SIG-M5 (cell line): ENCODE measurements around the gene NPHS1.
"Not testable (repeated sequence)": the region's sequence is repeated elsewhere in the genome, so short reads cannot be mapped to it uniquely, and the experiment has no call there.

ENCODE experiments used
- DNase-seq: peaks from one replicate; lab custom pipeline; 2025; lab: John Stamatoyannopoulos, UW

The NPHS1 gene

DNA sequence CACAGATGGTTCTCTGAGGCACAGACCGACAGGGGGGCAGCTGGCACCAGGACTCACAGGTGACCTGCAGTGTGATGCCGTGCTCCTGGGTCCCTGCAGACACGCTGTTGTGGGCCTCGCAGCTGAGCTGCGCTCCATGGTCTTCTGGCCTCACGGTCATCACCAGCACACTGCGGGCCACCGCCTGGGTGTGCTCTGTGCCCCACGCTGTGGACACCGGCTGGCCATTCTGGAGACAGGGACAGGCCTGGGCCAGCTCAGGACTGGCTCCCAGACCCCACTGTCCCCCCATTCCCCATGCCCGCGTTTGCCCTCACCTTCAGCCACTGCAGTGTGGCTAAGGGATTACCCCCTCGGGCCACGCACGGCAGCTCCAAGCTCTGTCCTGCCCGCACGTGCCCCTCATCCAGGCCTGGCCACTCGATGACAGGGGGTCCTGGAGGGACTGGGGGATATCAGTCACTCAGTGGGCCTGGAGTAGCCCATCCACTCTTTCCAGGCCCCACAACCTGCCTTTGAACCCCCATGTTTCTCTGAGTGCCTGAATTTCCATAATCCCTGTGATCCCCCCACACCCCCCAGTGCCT lies 3.3 kb downstream of the NPHS1 start:
- DNase-seq: no peak

DNA sequence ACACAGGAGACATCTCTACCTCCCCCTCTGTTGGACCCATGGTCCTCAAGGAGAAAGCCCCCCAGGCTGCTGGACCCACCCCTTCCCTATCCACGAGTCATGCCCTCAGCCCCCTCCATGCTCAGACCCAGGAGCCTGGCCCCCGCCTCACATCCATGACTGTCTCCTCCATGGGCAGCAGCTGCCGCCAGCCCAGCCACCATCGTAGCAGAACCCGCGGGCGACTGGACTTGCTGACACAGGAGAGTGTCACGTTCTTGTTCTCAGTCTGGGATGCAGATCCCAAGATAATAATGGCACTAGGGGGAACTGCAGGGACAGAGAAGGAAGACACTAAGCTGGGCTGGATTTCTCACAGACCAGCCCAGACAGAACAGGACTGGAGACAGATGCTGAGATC lies 3.8 kb downstream of the NPHS1 start:
- no peak for DNase-seq

DNA sequence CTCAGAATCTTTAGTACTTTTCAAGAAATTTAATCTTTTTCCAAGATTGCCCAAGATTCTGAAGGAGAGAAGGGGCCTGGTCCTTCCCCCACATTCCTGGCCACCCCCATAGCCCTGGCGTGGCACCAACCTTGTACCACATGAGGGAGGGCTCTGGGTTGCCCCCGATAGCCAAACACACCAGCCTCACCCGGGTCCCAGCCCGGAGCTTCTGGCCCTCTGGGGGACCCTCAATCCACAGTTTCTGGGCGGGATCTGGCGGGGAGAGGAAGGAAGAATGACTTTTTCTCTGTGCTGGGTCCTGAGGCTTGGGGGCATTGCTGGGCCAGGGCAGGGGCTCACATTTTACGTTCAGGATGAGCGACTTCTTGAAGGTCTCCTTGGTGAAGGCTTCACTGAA lies 4.4 kb downstream of the NPHS1 start:
- DNase-seq: no peak

DNA sequence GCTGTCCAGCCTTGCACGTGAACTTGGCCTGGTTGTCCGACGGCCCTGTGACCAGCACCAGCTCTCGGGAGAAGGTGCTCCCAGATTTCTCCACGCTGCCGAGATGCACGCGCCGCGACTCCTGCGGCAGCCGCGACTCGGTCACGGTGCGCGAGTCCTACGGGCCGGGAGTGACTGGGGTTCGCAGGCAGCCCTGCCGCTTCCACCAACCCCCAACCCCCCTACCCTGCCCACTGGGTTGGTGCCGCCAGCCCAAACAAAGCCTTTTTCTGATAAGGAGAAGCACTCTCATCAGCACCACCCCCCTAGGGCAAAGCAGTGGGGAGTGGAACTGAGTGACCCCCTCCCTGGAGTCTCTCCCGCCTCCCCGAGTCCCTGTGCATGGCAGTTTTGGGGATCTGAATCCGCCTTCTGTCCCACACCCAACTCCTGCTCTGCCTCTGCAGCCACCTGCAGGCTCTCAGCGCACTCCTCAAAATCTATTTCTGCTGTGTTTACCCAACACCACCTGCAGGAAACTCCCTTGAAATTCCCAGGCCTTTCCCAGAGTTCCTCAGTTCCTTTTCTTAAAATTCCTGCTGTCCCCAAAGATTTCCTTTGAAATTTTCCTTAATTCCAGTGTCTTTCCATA lies 6.2 kb downstream of the NPHS1 start:
- DNase-seq: no peak

DNA sequence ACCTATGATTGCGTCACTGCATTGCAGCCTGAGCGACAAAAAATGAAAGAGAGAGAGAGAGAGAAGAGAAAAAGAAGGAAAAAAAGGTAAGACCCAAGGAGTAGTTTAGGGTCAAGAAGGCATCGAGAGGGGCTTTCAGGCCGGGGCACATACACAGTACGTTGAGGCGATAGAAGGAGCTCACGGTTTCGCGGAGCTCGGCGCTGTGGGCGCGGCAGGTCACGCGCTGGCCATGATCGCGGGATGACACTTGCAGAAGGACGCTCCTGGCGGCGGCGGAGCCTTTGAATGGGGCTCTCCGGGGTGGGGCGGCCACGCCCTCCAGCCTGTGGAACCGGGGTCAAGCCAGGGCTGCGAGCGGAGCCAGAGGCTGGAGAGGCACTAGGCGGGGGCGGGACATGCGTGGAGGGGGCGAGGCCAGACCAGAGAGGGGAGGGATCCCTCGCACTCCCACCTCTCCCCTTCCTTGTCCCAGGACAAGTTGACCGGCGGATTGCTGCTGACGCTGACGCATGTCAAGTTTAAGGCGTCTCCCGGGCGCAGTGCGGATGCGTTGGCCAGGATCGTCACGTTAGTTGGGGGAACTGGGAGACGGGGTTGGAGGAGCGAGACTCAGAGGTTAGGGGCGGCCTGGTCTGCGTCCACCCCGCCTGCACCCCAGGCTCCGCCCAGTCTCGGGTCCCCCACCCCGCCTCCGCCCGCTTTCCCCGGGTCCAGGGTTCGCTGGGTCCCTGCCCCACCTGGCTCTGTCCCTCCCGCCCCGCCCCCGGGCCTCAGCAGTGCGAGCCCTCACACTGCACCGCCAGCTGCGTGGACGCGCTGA lies 6.9 kb downstream of the NPHS1 start:
- DNase-seq: no peak

DNA sequence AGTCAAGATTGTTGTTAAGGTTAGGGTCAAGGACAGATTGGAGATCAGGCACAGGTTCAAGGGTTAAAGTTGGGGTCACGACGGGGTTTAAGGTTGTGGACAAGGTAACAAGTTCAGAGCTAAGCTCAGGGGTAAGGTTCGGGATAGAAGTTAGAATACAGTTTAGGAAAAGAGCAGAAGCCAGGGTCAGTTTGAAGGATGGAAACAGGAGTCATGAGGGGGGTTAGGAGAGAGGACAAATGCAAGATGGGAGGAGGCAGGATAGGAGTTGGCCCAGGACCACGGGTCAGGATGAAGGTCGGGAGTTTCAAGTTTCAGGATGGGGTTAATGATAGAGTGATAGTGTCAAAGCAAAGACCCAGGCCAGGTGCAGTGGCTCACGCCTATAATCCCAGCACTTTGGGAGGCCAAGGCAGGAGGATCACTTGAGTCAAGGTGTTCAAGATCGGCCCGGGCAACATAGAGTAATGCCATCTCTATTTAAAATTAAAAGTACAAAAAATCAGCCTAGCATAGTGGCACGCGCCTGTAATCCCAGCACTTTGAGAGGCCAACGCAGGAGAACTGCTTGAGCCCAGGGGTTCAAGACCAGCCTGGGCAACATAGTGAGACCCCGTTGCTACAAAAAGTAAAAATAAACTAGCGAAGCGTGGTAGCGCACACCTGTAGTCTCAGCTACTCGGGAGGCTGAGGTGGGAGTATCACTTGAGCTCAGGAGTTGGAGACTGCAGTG lies 7.7 kb downstream of the NPHS1 start:
- DNase-seq: no peak

DNA sequence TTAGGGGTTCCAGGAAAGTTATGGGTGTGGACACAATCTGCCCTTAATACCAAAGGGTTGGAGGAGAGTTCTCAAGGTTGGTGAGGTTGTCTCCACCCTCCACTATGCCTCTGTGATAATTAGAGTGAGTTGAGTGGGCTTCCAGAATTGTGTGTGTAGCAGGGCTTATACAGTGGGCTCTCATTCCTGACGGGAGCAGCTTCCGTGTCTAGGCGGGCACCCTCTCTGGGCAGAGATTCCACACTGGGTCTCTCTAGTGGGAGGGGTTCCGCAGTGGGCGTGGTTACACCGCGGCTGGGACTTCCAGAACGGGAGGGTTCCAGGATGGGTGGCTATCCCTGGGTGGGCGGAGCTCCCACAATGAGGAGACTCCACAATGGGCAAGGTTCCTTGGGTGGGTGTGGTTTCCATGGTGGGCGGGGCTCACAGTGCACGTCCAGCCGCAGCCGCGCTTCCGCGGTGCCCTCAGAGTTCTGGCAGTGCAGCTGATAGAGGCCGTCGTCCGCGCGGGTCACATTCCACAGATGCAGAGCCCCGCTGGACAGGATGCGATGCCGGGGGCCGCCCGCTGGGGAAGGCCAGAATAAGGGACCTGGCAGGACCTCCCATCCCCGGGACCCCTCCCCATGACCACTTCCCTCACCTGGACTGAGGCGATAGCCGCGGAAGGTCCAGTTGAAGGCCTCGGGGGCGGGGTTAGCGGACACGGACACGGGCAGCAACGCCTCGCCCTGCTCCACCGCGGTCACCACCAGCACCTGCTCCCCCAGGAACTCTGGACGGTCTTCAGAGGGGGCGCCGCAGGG lies 8.4 kb downstream of the NPHS1 start:
- no peak for DNase-seq

DNA sequence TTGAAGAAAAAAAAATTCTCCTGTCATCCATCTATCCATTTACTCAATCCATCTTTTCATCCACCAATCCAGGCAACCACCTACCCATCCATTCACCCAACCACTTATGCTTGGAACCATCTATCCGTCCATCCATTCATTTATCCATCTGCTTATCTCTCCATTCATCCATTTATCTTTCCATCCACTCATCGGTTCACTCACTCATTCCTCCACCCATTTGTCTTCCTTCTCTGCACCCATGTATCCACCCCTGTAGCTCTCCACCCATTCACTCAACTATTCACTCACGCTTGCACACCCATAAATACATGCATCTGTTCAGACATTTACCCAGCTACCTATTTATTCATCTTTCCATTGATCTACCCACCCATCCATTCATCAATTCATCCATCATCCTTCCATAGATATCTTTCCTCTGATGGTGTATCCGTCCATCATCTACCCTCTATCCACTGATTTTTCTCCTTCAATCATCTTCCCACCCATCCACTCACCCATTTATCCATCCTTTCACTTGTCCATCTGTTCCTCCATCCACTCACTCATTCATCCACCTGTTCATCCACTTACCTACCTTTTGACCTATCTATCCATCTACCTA lies 9.5 kb downstream of the NPHS1 start:
- no peak for DNase-seq

DNA sequence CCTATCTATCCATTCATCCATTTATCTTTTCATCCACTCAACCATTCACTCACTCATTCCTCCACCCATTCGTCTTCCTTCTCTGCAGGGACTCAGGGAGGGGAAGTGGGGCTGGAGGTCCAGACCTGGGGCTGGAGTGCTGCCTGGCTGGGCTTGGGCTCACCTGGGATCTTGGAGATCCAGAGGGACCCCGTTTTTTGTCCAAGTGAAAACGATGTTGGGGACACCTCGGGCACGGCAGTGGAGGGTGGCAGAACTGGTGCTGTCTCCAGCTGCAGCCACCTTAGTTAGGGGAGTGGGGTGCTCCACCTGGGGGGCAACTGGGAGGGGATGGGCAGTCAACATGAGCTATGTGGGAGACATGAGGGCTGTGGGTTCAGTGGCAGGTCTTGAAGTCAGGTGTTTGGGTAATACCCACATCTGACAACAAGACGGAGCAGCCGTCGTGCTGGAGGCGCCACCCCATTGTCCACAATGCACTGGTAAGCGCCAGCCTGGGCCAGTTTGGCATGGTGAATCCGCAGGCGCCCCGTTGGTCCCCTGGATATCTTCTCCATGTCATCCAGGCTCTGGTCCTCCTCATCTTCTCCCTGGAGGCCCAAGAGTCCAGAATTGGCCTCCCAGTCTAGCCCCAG lies 10.2 kb downstream of the NPHS1 start:
- no peak for DNase-seq

DNA sequence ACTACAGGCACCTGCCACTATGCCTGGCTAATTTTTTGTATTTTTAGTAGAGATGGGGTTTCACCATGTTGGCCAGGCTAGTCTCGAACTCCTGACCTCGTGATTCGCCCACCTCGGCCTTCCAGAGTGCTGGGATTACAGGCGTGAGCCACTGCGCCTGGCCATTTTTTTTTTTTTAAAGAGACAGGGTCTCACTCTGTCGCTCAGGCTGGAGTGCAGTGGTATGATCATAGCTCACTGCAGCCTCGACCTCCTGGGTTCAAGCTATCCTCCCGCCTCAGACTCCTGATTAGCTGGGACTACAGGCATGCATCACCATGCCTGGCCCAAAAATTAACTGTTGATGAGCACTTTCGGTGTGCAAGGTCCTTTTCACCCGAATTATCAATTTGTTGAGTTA lies 16.2 kb downstream of the NPHS1 start:
- DNase-seq: not testable (repeated sequence)

DNA sequence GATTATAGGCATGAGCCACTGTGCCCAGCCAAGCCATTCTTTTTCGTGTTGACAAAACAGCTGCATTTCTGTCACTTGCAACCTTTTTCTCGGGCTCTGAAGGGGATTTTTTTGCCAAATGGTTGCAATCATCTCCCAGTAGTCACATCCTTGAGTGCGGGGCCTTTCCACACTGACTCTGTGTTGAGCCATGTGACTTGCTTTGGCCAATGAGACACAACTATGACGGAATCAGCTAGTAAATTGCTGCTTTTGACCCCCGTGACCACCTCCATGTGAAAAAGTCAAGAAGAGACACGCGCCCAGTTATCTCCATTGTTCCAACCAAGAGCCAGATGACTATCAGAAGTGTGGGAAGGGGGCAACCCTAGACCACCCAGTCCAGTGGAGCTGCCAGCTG lies 18.3 kb downstream of the NPHS1 start:
- DNase-seq: no peak

DNA sequence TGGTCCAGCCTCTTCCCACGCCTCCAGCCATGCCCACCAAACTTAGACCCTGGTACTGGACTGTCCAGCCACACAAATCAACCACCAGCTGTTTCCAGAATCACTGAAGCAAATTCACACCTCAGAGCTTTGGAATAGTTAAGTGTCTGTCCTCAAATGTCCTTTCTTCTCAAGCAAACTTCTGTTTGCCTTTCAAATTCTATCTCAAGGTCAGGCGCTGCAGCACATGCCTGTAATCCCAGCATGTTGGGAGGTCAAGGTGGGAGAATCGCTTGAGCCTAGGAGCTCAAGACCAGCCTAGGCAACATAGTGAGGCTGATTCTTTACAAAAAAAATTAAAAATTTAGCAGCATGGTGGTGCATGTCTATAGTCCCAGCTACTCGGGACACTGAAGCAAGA lies 20.2 kb downstream of the NPHS1 start:
- no peak for DNase-seq

DNA sequence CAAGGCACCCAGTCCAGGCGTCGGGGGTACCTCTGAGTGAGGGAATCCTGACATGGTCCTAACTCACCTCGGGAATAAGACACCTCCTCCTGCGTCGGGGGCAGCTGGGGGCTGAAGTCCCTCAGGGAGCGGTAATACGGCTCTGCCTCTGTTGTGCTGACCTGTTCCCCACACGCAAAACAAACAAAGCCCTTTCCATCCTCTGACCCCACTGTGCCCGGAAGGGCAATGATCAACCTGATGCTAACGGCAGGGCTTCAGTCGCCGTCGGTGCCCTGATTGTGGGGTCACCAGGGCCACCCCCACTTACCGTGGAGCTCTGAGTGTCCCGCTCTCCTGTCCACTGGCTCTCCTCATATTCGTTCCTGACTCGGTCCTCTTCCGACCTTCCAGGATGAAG lies 21.3 kb downstream of the NPHS1 start:
- DNase-seq: no peak

DNA sequence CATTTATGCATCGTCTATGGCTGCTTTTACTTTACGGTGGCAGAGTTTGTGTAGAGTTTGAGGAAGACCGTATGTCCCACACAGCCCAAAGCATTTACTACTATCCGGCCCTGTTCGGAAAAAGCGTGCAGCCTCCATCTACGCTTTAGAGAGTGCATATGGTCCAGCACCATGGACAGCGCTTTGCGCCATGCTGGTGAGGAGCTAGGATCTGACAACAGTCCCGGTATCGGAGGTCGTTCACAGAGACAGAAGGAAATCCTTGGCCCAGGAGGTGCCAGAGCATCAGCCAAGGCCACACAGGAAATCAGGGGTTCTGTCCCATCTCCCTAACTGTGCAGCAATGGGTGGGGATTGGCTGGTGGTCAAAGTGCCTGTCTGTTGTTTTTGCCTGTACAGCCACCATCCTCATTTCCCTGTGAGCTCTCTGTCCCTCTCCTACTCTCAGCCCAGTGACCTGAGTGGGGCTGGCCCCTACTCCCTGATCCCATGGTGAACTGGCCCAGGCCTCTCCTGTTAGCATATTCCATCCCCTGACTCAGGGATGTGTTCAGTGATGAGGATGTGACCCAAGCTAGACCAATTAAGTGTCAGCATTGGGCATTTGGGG lies 23.5 kb downstream of the NPHS1 start:
- no peak for DNase-seq

DNA sequence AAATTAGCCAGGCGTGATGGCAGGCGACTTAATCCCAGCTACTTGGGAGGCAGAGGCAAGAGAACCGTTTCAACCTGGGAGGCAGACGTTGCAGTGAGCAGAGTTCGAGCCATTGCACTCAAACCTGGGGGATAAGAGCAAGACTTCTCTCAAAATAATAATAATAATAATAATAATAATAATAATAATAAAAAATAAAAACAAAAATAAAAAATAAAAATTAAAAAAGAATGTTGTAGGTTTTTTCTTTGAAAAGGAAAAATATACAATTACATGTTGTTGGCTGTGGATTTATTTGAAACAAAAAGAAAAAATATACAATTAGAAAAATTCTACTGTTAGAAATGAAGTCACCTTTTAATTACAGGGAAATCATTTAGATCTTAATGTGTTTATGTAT lies 28.2 kb downstream of the NPHS1 start:
- no peak for DNase-seq

DNA sequence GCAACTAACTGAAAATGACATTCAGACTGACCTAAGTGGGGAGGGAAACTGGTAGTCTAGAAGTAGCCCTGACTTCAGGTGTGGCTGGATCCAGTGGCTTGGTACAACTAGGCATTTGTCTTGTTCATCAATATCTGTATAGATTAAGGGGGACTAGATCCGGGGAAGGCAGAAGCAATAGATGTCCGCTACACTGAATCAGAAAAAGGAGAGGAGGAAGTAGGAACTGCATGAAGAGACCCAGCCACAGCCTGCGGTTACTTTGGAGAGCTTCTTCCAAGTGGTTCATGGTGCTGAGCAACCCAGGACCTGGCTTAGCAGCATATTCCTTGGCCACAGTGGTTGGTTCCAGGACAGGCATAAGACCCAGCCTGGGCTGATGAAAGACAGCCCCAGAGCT lies 29.7 kb downstream of the NPHS1 start:
- peak; percentile 32 for DNase-seq

DNA sequence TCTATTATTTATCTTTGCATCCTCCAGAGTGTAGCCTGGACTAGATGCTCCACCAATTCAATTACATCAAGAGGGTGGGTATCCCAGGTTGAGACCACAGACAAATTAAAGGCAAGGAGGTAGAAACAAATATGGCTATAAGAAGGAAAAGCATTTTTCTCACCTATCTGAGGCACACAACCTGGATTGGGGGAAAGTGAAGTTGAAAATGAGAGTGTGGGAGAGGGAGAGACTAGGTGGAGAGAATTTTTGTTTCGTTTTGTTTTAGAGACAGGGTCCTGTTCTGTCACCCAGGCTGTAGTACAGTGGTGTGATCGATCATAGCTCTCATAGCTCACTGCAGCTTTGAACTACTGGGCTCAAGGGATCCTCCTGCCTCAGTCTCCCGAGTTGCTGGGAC lies 33.9 kb downstream of the NPHS1 start:
- DNase-seq: no peak

DNA sequence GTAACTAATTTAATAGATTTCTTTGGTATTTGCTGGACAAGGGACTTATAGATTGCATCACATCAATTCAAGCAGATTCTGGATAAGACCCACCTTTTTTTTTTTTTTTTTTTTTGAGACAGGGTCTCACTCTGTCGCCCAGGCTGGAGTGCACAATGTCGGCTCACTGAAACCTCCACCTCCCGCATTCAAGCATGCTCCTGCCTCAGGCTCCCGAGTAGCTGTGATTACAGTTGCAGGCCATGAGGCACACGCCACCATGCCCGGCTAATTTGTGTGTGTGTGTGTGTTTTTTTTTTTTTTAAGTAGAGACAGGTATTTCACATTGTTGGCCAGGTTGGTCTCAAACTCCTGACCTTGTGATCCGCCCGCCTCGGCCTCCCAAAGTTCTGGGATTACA lies 35.5 kb downstream of the NPHS1 start:
- no peak for DNase-seq

DNA sequence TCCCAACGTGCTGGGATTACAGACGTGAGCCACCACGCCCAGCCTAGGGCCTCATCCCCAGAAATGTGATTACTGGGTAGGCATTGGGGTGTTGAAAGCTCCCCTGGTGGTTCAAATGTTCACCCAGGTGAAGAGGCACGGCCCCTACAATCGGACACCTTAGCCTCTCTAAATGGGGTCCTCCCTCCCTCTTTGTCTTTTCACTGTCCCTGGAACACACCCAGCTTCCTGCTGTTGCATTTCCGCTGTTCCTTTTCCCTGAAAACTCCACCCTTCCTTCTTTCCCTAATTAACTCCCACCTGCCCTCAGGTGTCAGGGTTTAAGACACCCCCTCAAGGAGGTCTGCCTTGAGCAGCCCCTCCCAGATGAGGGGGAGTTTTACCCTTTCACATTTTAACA lies 36.0 kb downstream of the NPHS1 start:
- DNase-seq: no peak

DNA sequence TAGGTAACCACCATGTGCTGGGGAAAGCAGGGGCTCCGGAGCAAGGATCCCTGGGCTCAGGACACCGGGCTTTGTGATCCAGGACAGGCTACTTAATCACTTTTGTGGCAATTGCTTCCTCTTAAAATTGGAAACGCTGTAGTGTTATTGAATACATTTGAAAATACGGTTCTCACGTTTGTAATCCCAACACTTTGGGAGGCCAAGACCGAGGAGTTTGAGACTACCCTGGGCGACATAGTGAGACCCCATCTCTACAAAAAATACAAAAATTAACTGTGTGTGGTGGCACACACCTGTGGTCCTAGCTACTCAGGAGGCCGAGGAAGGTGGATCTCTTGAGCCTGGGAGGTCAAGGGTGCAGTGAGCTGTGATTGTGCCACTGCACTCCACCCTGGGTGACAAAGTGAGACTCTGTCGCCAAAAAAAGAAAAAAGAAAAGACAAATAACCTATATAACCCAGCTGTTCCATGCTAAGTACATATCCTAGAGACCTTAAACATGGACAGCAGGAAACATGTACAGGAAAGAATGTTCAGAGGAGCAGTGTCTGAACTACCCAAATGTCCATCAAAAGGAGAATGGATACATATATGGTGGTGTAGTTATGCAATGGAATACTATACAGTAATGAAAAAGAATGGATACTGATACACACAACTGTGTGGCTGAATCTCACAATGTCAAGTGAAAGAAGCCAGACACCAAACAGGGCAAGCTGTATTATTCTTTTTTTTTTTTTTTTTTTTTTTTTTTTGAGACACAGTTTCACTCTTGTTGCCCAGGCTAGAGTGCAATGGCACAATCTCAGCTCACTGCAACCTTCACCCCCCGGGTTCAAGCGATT lies 39.0 kb downstream of the NPHS1 start:
- no peak for DNase-seq
